Activated T-cell treated with anti-CD3 and anti-CD28 coated beads for 4 hours (primary cell): ENCODE measurements around the gene HOXA5.
A peak's percentile ranks its signal among the peaks of the same experiment; 100 is the strongest.

Source experiments
- DNase-seq: peaks from one replicate; pipeline ENCODE4 v3.0.0-alpha.2; 2020

Gene HOXA5

GRCh38 chr7:27131390-27131819 is 12.1 kb downstream of the HOXA5 start:
- DNase-seq, result no peak

GRCh38 chr7:27130540-27131389 is 12.7 kb downstream of the HOXA5 start, which contains the start of gene HOXA4:
Gene HOXA4, minus strand, starts transcription at chr7:27130757. Its CDS starts 24 bp downstream, at chr7:27130733.
- peak; percentile 49 for DNase-seq

GRCh38 chr7:27129729-27130539 is 13.5 kb downstream of the HOXA5 start:
- DNase-seq, result no peak

GRCh38 chr7:27128776-27129728 is 14.4 kb downstream of the HOXA5 start:
- no peak for DNase-seq

- no peak for DNase-seq
Measured at GRCh38 chr7:27128034-27128433, 15.4 kb downstream of the HOXA5 start.

GRCh38 chr7:27126596-27127327 is 16.7 kb downstream of the HOXA5 start:
- DNase-seq, result no peak

GRCh38 chr7:27125986-27126394 is 17.5 kb downstream of the HOXA5 start:
- DNase-seq, result no peak

- DNase-seq, result no peak
Measured at GRCh38 chr7:27124902-27125689, 18.4 kb downstream of the HOXA5 start.

- no peak for DNase-seq
Measured at GRCh38 chr7:27124096-27124901, 19.2 kb downstream of the HOXA5 start.

- DNase-seq, result no peak
Measured at GRCh38 chr7:27123477-27124053, 19.9 kb downstream of the HOXA5 start.

- DNase-seq, result no peak
Measured at GRCh38 chr7:27123007-27123476, 20.4 kb downstream of the HOXA5 start.

GRCh38 chr7:27122077-27122910 is 21.2 kb downstream of the HOXA5 start:
- no peak for DNase-seq

GRCh38 chr7:27121684-27122076 is 21.8 kb downstream of the HOXA5 start:
- DNase-seq, result no peak

GRCh38 chr7:27119412-27119911 is 24.0 kb downstream of the HOXA5 start:
- no peak for DNase-seq

GRCh38 chr7:27118580-27118979 is 24.9 kb downstream of the HOXA5 start:
- DNase-seq, result no peak

GRCh38 chr7:27117887-27118491 is 25.5 kb downstream of the HOXA5 start:
- DNase-seq, result no peak

GRCh38 chr7:27116962-27117886 is 26.3 kb downstream of the HOXA5 start:
- DNase-seq, result no peak
